HEK293 (cell line): ENCODE measurements around the gene MYH11.

Experiments
- AEBP2 ChIP-seq: fragments of 450-650 bp; formaldehyde crosslinking; IDR thresholded peaks from 2 replicates; pipeline ENCODE4 v1.5.1; 2016; ENCODE audit warnings: missing biosample characterization, missing genetic modification characterization, borderline replicate concordance
- BCL11B ChIP-seq: fragments of 450-650 bp; formaldehyde crosslinking; IDR thresholded peaks from 2 replicates; pipeline ENCODE4 v1.5.1; 2016; ENCODE audit warnings: low read depth, missing biosample characterization, missing genetic modification characterization
- EGR2 ChIP-seq: fragments of 450-650 bp; formaldehyde crosslinking; IDR thresholded peaks from 2 replicates; pipeline ENCODE4 v1.5.1; 2016; ENCODE audit warnings: low read depth, missing biosample characterization, missing genetic modification characterization
- GFI1B ChIP-seq: fragments of 450-650 bp; formaldehyde crosslinking; IDR thresholded peaks from 2 replicates; pipeline ENCODE4 v1.5.1; 2016; ENCODE audit warnings: missing biosample characterization, missing genetic modification characterization
- PATZ1 ChIP-seq: fragments of 450-650 bp; formaldehyde crosslinking; IDR thresholded peaks from 2 replicates; pipeline ENCODE4 v1.5.1; 2016; ENCODE audit warnings: missing biosample characterization, missing genetic modification characterization
- REST ChIP-seq: fragments of 450-650 bp; formaldehyde crosslinking; IDR thresholded peaks from 2 replicates; pipeline ENCODE4 v1.5.1; 2016; ENCODE audit warnings: missing biosample characterization, missing genetic modification characterization
- WT1 ChIP-seq: fragments of 450-650 bp; formaldehyde crosslinking; IDR thresholded peaks from 2 replicates; pipeline ENCODE4 v1.5.1; 2016; ENCODE audit warnings: missing biosample characterization, missing genetic modification characterization
- ZBTB10 ChIP-seq: fragments of 450-650 bp; formaldehyde crosslinking; IDR thresholded peaks from 2 replicates; pipeline ENCODE4 v1.5.1; 2016; ENCODE audit warnings: missing biosample characterization, missing genetic modification characterization
- ZBTB21 ChIP-seq: fragments of 450-650 bp; formaldehyde crosslinking; IDR thresholded peaks from 2 replicates; pipeline ENCODE4 v1.5.1; 2017; ENCODE audit warnings: missing biosample characterization, missing genetic modification characterization
- ZNF112 ChIP-seq: fragments of 450-650 bp; formaldehyde crosslinking; IDR thresholded peaks from 2 replicates; pipeline ENCODE4 v1.5.0; 2017; ENCODE audit warnings: missing biosample characterization, missing genetic modification characterization
- ZNF121 ChIP-seq: fragments of 450-650 bp; formaldehyde crosslinking; IDR thresholded peaks from 2 replicates; pipeline ENCODE4 v1.5.1; 2016; ENCODE audit warnings: missing biosample characterization, missing genetic modification characterization
- ZNF146 ChIP-seq: fragments of 450-650 bp; formaldehyde crosslinking; IDR thresholded peaks from 2 replicates; pipeline ENCODE4 v1.5.1; 2016; ENCODE audit warnings: missing biosample characterization, missing genetic modification characterization
- ZNF16 ChIP-seq: fragments of 450-650 bp; formaldehyde crosslinking; IDR thresholded peaks from 2 replicates; pipeline ENCODE4 v1.5.1; 2016; ENCODE audit warnings: low read depth, missing biosample characterization, missing genetic modification characterization
- ZNF19 ChIP-seq: fragments of 450-650 bp; formaldehyde crosslinking; IDR thresholded peaks from 2 replicates; pipeline ENCODE4; 2016; ENCODE audit warnings: missing biosample characterization, missing genetic modification characterization, low read depth
- ZNF239 ChIP-seq: fragments of 450-650 bp; formaldehyde crosslinking; IDR thresholded peaks from 2 replicates; pipeline ENCODE4 v1.5.1; 2016; ENCODE audit warnings: missing biosample characterization, missing genetic modification characterization
- ZNF26 ChIP-seq: fragments of 450-650 bp; formaldehyde crosslinking; IDR thresholded peaks from 2 replicates; pipeline ENCODE4 v1.5.1; 2016; ENCODE audit warnings: missing biosample characterization, missing genetic modification characterization
- ZNF324 ChIP-seq: fragments of 450-650 bp; formaldehyde crosslinking; IDR thresholded peaks from 2 replicates; pipeline ENCODE4 v1.5.1; 2016; ENCODE audit warnings: missing biosample characterization, missing genetic modification characterization
- ZNF362 ChIP-seq: fragments of 450-650 bp; formaldehyde crosslinking; IDR thresholded peaks from 2 replicates; pipeline ENCODE4 v1.5.1; 2016; ENCODE audit warnings: missing biosample characterization, missing genetic modification characterization
- ZNF510 ChIP-seq: fragments of 450-650 bp; formaldehyde crosslinking; IDR thresholded peaks from 2 replicates; pipeline ENCODE4 v1.5.1; 2018; ENCODE audit warnings: mild to moderate bottlenecking, missing genetic modification characterization, missing biosample characterization; ENCODE audit not compliant: insufficient replicate concordance
- ZNF521 ChIP-seq: fragments of 450-650 bp; formaldehyde crosslinking; IDR thresholded peaks from 2 replicates; pipeline ENCODE4 v1.5.1; 2017; ENCODE audit warnings: missing biosample characterization, mild to moderate bottlenecking, missing genetic modification characterization
- ZNF544 ChIP-seq: fragments of 450-650 bp; formaldehyde crosslinking; IDR thresholded peaks from 2 replicates; pipeline ENCODE4 v1.5.0; 2017; ENCODE audit warnings: missing biosample characterization, missing genetic modification characterization
- ZNF610 ChIP-seq: fragments of 450-650 bp; formaldehyde crosslinking; IDR thresholded peaks from 2 replicates; pipeline ENCODE4 v1.5.1; 2016; ENCODE audit warnings: missing biosample characterization, missing genetic modification characterization, borderline replicate concordance
- ZNF623 ChIP-seq: fragments of 450-650 bp; formaldehyde crosslinking; IDR thresholded peaks from 2 replicates; pipeline ENCODE4 v1.5.1; 2016; ENCODE audit warnings: missing biosample characterization, missing genetic modification characterization
- ZNF677 ChIP-seq: fragments of 450-650 bp; IDR thresholded peaks from 2 replicates; pipeline ENCODE4 v1.5.0; 2018; ENCODE audit warnings: missing biosample characterization, mild to moderate bottlenecking, missing genetic modification characterization, moderate library complexity
- ZNF747 ChIP-seq: fragments of 450-650 bp; formaldehyde crosslinking; IDR thresholded peaks from 2 replicates; pipeline ENCODE4 v1.5.1; 2016; ENCODE audit warnings: missing biosample characterization, missing genetic modification characterization
- ZNF837 ChIP-seq: fragments of 450-650 bp; formaldehyde crosslinking; IDR thresholded peaks from 2 replicates; pipeline ENCODE4 v1.5.1; 2016; ENCODE audit warnings: missing biosample characterization, missing genetic modification characterization
- ZSCAN23 ChIP-seq: fragments of 450-650 bp; formaldehyde crosslinking; IDR thresholded peaks from 2 replicates; pipeline ENCODE4 v1.5.1; 2016; ENCODE audit warnings: missing biosample characterization, missing genetic modification characterization

MYH11 gene

GRCh38 chr16:15888072-15888976 lies 31.5 kb upstream of the MYH11 start, which contains the start of gene CEP20 (continued):
- TF ChIP-seq ZNF362, result no peak
- no peak for TF ChIP-seq ZNF623 (tag by site-specific recombination)
- no peak for TF ChIP-seq GFI1B (tag by site-specific recombination)
- TF ChIP-seq ZBTB10 (tag by site-specific recombination), result no peak; the same call in 1 of the 2 replicates
- no peak for TF ChIP-seq ZNF837 (tag by site-specific recombination)
- no peak for TF ChIP-seq ZNF16 (tag by site-specific recombination)
- no peak for TF ChIP-seq BCL11B
- no peak for TF ChIP-seq ZNF121 (tag by site-specific recombination)
- TF ChIP-seq AEBP2 (tag by site-specific recombination), result no peak
- TF ChIP-seq ZNF146, result no peak
- peak; percentile 77 for TF ChIP-seq EGR2 (tag by site-specific recombination)
- no peak for TF ChIP-seq ZNF112 (tag by site-specific recombination)
- TF ChIP-seq ZNF747 (tag by site-specific recombination), result no peak
- TF ChIP-seq REST (tag by site-specific recombination), result no peak
- TF ChIP-seq ZBTB21 (tag by site-specific recombination), result no peak
- TF ChIP-seq ZNF544 (tag by site-specific recombination), result no peak
- TF ChIP-seq ZSCAN23 (tag by site-specific recombination), result peak; percentile 64; the same call in 1 of the 2 replicates
- TF ChIP-seq ZNF677 (tag by site-specific recombination), result no peak
- no peak for TF ChIP-seq ZNF239 (tag by site-specific recombination)
- TF ChIP-seq ZNF510 (tag by site-specific recombination), result no peak
- 0 out of 2 replicates have a peak, but pooled peaks have one; percentile 49 for TF ChIP-seq ZNF324 (tag by site-specific recombination)
- TF ChIP-seq ZNF26 (tag by site-specific recombination), result no peak
- no peak for TF ChIP-seq WT1 (tag by site-specific recombination)
- TF ChIP-seq PATZ1 (tag by site-specific recombination), result 0 out of 2 replicates have a peak, but pooled peaks have one; percentile 3
- TF ChIP-seq ZNF19 (tag by site-specific recombination), result no peak
- no peak for TF ChIP-seq ZNF521 (tag by site-specific recombination)
- TF ChIP-seq ZNF610 (tag by site-specific recombination), result peak; percentile 63; the same call in 1 of the 2 replicates
